AG10803 (cell line): ENCODE measurements around the gene DHCR7.

ENCODE experiments used
- DNase-seq: peaks from one replicate; pipeline ENCODE4 v3.0.0; 2010; ENCODE audit warnings: low read depth
- H3K4me3 ChIP-seq: 2 replicates; pipeline ENCODE4 v1.5.1; 2011; ENCODE audit warnings: mild to moderate bottlenecking, low read length, control low read depth
- TF ChIP-seq, protein P1 (sequence below): conservative IDR thresholded peaks from 2 replicates; pipeline ENCODE4 v1.5.1; 2011; ENCODE audit warnings: mild to moderate bottlenecking, low read length, control low read depth, inconsistent platforms

Gene DHCR7

DNA sequence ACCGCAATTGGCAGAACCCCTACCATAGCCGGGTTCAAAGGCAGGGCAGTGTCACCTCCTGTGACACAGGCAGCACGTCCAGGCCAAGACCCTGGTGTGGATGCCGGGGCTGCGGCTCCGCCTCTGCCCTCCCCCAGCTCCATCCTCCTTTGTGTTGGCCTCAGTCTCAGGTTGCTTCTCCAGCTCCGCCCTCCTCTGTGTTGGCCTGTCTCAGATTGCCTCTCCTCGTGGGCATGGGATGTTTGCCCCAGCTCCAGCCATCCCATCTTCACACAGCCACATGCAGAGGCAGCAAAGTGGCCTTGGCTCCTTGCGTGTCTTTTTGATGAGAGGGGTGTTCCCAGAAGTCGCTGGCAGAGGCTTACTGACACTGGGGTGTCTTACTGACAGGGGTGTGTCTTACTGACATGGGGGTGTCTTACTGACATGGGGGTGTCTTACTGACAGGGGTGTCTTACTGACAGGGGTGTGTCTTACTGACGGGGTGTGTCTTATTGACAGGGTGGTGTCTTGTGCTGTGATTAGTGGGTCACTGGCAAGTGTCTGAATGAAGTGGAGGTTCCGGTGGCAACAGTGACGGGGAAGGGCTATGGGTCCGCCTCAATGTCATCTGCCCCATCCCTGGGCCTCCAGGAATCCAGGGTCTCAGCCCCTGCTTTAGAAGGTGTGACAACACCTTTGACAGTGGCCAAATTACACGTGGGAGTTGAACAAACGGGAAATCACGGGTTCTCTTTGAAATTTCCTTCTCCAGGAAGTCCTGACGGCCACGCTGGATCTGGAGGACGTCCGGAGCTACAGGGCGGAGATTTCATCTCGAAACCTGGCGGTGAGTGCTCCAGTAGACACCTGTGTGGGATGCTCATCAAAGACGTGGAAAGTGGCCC is 29.7 kb upstream of the DHCR7 start:
- no peak overlapping the region for H3K4me3 ChIP-seq
- DNase-seq: no peak
- TF ChIP-seq, protein P1, sequence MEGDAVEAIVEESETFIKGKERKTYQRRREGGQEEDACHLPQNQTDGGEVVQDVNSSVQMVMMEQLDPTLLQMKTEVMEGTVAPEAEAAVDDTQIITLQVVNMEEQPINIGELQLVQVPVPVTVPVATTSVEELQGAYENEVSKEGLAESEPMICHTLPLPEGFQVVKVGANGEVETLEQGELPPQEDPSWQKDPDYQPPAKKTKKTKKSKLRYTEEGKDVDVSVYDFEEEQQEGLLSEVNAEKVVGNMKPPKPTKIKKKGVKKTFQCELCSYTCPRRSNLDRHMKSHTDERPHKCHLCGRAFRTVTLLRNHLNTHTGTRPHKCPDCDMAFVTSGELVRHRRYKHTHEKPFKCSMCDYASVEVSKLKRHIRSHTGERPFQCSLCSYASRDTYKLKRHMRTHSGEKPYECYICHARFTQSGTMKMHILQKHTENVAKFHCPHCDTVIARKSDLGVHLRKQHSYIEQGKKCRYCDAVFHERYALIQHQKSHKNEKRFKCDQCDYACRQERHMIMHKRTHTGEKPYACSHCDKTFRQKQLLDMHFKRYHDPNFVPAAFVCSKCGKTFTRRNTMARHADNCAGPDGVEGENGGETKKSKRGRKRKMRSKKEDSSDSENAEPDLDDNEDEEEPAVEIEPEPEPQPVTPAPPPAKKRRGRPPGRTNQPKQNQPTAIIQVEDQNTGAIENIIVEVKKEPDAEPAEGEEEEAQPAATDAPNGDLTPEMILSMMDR: no peak

DNA sequence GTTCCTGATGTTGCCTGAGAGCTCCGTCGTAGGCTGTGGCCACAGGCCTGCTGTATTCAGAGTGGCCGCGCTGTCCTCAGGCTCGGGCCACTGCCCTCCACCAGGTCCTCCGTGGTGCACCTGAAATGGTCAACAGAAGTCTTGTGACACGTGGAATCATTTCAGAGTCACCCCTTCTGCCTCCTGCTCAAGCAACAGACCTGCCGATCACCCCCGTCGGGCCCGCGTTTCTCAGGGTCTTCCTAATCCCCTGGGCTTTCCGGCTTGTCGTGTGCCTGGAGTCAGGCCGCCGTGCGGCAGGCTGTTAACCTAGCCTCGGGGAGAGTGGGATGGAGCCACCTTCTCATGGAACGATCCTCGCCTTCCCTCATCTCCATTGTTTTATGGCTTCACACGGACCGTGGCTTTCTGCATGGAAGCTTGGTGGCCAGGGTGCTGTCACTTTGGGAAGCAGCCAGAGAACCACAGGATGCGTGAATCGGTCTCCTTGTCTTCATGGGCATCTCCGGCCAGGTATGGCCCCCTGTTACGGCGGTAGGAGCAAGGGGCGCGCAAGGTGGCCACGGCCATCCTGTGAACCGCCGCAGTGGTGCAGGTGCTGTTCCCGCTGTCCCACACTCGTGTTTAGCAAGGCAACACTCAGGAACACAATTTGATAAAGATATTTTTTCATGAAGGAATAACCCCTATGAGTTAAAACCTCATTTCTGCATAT is 28.9 kb upstream of the DHCR7 start:
- TF ChIP-seq, protein P1: no peak
- no peak for DNase-seq
- H3K4me3 ChIP-seq: no peak overlapping the region

DNA sequence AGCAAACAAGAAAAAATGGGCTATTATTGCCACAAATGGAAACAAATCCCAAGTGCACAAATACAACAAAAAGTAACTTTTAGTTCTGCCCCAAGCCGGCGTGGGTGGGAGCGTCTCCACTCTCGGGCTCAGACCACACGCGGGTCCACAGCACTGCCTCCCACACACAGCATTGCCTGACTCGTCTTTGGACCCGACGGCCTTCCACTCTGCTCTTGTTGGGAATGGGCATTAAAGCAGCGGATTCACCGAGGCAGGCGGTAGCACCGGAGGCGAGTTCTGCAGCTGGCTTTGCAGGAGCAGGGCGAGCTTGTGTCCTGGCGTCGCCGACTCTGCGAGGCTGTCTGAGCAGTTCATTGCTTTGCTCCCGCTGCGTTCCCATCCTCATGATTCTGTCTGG is 27.8 kb upstream of the DHCR7 start:
- H3K4me3 ChIP-seq: no peak overlapping the region
- no peak for DNase-seq
- TF ChIP-seq, protein P1: no peak

DNA sequence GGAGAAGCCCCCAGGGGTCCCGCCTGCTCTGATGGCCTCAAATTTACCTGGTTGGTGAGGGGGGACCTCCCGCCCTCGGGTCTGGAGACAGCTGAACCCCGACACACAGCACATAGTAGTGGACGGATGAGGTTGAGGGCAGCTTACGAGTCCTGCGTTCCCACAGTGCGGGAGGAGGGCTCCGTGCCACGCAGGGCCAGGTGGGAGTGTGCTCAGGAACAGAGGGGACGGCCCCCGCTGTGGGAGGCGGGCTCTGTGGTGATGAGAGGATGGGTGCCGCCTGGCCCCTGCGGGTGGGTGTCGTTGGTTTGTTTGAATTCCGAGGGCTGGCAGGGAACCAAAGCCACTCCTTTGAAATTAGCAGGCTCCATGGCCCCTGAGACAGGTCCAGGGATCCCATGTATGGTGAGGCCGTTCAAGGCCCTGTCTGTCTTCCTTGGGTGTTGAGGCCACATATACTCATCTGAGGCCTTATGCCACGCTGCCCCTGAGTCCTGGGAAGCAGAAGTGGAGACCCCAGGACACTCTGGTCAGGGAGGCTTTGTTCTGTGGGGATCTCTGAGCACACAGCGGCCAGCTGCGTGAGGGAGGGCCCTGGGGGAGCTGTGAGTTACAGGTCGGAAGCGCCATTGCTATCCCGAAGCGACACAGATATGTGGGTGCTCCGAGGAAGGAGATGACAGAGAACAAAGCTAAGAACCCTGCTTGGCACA is 26.7 kb upstream of the DHCR7 start:
- H3K4me3 ChIP-seq: no peak overlapping the region
- TF ChIP-seq, protein P1: no peak
- DNase-seq: no peak

DNA sequence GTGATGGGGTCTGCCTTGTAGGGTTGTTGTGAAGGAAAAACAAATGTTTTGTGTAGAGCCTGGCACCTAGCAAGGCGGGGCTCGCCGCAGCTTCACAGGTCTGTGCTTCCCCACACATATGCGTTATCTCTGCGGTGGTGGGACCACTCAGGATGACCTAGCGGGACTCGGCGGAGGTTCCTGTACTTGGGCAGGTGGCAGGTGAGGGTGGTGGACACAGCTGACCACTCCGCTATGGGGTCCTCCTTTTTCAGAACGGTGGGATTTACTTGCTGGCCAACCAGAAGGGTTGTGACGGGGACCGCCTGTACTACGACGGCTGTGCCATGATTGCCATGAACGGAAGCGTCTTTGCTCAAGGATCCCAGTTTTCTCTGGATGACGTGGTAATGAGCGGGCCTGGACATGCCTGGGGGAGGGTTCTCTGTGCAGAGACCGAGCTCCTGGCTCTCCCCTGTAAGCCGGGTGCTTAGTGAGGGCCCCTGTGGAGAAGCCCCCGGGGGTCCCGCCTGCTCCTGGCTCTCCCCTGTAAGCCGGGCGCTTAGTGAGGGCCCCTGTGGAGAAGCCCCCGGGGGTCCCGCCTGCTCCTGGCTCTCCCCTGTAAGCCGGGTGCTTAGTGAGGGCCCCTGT is 26.1 kb upstream of the DHCR7 start:
- TF ChIP-seq, protein P1: no peak
- no peak for DNase-seq
- H3K4me3 ChIP-seq: no peak overlapping the region

DNA sequence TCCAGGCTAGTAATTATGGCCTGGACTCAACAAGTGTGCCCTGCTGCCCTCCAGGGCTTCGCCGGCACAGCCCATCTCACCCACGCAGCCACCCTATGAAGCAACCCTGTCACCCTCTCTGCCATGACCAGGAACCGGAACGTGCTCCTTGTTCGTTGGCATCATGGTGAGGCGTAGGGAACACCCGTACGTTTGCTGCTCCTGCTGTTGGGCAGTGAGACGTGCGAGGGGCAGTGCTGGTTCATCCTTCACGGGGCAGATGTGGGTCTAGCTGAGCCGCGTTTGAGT is 25.5 kb upstream of the DHCR7 start:
- no peak for DNase-seq
- TF ChIP-seq, protein P1: no peak
- H3K4me3 ChIP-seq: no peak overlapping the region
